ENCODE measurements around the gene DPF3. TPM values are rescaled to one million over a fixed set of nuclear protein-coding genes. Genes with fewer than 3 reads are reported as not detected.

Gene DPF3
- total RNA-seq, 3 donors from 2014 or later: 0.48 to 0.95 (median 0.71) TPM

GRCh38 chr14:72894323-72894622 is 372 bp upstream of the DPF3 start:
- Mint-ChIP-seq H3K4me1 (ENCODE audit: low read depth) (peaks cover 23% of the 10 kb centered on the region), H3K4me3 (peak overlapping the region; percentile 94), H3K27me3 (ENCODE audit: low read depth) (peaks cover 50% of the 10 kb centered on the region), H3K9me3 (no peaks in the 10 kb centered on the region), H3K36me3 (ENCODE audit: insufficient read depth) (peaks cover 2% of the 10 kb centered on the region)
- no peak for DNase-seq
- ATAC-seq: no peak

GRCh38 chr14:72892879-72893635 is 844 bp downstream of the DPF3 start:
- peak; percentile 21 to 24 for ATAC-seq
- Mint-ChIP-seq H3K4me1 (ENCODE audit: low read depth) (peaks cover 23% of the 10 kb centered on the region), H3K36me3 (ENCODE audit: insufficient read depth) (peaks cover 2% of the 10 kb centered on the region), H3K9me3 (no peaks in the 10 kb centered on the region), H3K27me3 (ENCODE audit: low read depth) (peaks cover 47% of the 10 kb centered on the region), H3K4me3 (peak overlapping the region; percentile 90)
- DNase-seq: peak; percentile 20

GRCh38 chr14:72892103-72892878 is 1.6 kb downstream of the DPF3 start:
- Mint-ChIP-seq H3K4me1 (ENCODE audit: low read depth) (peaks cover 23% of the 10 kb centered on the region), H3K27me3 (ENCODE audit: low read depth) (peaks cover 46% of the 10 kb centered on the region), H3K9me3 (no peaks in the 10 kb centered on the region), H3K4me3 (peak overlapping the region; percentile 90), H3K36me3 (ENCODE audit: insufficient read depth) (peaks cover 2% of the 10 kb centered on the region)
- ATAC-seq (no peak), DNase-seq (peak; percentile 17)

GRCh38 chr14:72891666-72892102 is 2.2 kb downstream of the DPF3 start:
- Mint-ChIP-seq H3K4me1 (ENCODE audit: low read depth) (peaks cover 23% of the 10 kb centered on the region), H3K27me3 (ENCODE audit: low read depth) (peaks cover 40% of the 10 kb centered on the region), H3K36me3 (ENCODE audit: insufficient read depth) (peaks cover 2% of the 10 kb centered on the region), H3K4me3 (peak overlapping the region; percentile 90), H3K9me3 (no peaks in the 10 kb centered on the region)
- no peak for DNase-seq
- no peak for ATAC-seq

- Mint-ChIP-seq H3K36me3 (ENCODE audit: insufficient read depth) (peaks cover 2% of the 10 kb centered on the region), H3K4me1 (ENCODE audit: low read depth) (peaks cover 13% of the 10 kb centered on the region), H3K9me3 (no peaks in the 10 kb centered on the region), H3K27me3 (ENCODE audit: low read depth) (peaks cover 33% of the 10 kb centered on the region), H3K4me3 (no peak overlapping the region)
- DNase-seq: no peak
- no peak for ATAC-seq
Measured at GRCh38 chr14:72889366-72889765, 4.5 kb downstream of the DPF3 start.

- H3K27me3 Mint-ChIP-seq (ENCODE audit: low read depth): peaks cover 31% of the 10 kb centered on the region
- no peaks in the 10 kb centered on the region for H3K9me3 Mint-ChIP-seq
- peaks cover 2% of the 10 kb centered on the region for H3K36me3 Mint-ChIP-seq (ENCODE audit: insufficient read depth)
- ATAC-seq (no peak), DNase-seq (no peak)
- peaks cover 13% of the 10 kb centered on the region for H3K4me1 Mint-ChIP-seq (ENCODE audit: low read depth)
- H3K4me3 Mint-ChIP-seq: no peak overlapping the region
Measured at GRCh38 chr14:72888636-72889201, 5.2 kb downstream of the DPF3 start.

- DNase-seq: no peak
- ATAC-seq: no peak
- Mint-ChIP-seq H3K4me3 (no peak overlapping the region), H3K4me1 (ENCODE audit: low read depth) (peaks cover 13% of the 10 kb centered on the region), H3K27me3 (ENCODE audit: low read depth) (peaks cover 31% of the 10 kb centered on the region), H3K36me3 (ENCODE audit: insufficient read depth) (peaks cover 2% of the 10 kb centered on the region), H3K9me3 (no peaks in the 10 kb centered on the region)
Measured at GRCh38 chr14:72888192-72888591, 5.7 kb downstream of the DPF3 start.

- DNase-seq (no peak), ATAC-seq (no peak)
- Mint-ChIP-seq H3K27me3 (ENCODE audit: low read depth) (peaks cover 30% of the 10 kb centered on the region), H3K4me3 (no peak overlapping the region), H3K9me3 (no peaks in the 10 kb centered on the region), H3K36me3 (ENCODE audit: insufficient read depth) (peaks cover 2% of the 10 kb centered on the region), H3K4me1 (ENCODE audit: low read depth) (peaks cover 10% of the 10 kb centered on the region)
Measured at GRCh38 chr14:72887514-72887913, 6.4 kb downstream of the DPF3 start.

GRCh38 chr14:72884386-72884785 is 9.5 kb downstream of the DPF3 start:
- Mint-ChIP-seq H3K4me3 (no peak overlapping the region), H3K27me3 (ENCODE audit: low read depth) (peaks cover 10% of the 10 kb centered on the region), H3K9me3 (no peaks in the 10 kb centered on the region), H3K36me3 (ENCODE audit: insufficient read depth) (no peaks in the 10 kb centered on the region), H3K4me1 (ENCODE audit: low read depth) (peaks cover 5% of the 10 kb centered on the region)
- no peak for ATAC-seq
- no peak for DNase-seq

GRCh38 chr14:72883961-72884360 is 9.9 kb downstream of the DPF3 start:
- DNase-seq: no peak
- ATAC-seq: peak in 1 of 2 donors; percentile 32
- Mint-ChIP-seq H3K4me1 (ENCODE audit: low read depth) (peaks cover 5% of the 10 kb centered on the region), H3K4me3 (no peak overlapping the region), H3K36me3 (ENCODE audit: insufficient read depth) (no peaks in the 10 kb centered on the region), H3K27me3 (ENCODE audit: low read depth) (peaks cover 7% of the 10 kb centered on the region), H3K9me3 (no peaks in the 10 kb centered on the region)

- ATAC-seq (no peak), DNase-seq (no peak)
- peaks cover 5% of the 10 kb centered on the region for H3K4me1 Mint-ChIP-seq (ENCODE audit: low read depth)
- H3K9me3 Mint-ChIP-seq: no peaks in the 10 kb centered on the region
- H3K27me3 Mint-ChIP-seq (ENCODE audit: low read depth): peaks cover 7% of the 10 kb centered on the region
- no peaks in the 10 kb centered on the region for H3K36me3 Mint-ChIP-seq (ENCODE audit: insufficient read depth)
- H3K4me3 Mint-ChIP-seq: no peak overlapping the region
Measured at GRCh38 chr14:72883109-72883508, 10.8 kb downstream of the DPF3 start.

- H3K4me1 Mint-ChIP-seq (ENCODE audit: low read depth): peaks cover 5% of the 10 kb centered on the region
- H3K36me3 Mint-ChIP-seq (ENCODE audit: insufficient read depth): no peaks in the 10 kb centered on the region
- no peaks in the 10 kb centered on the region for H3K9me3 Mint-ChIP-seq
- H3K4me3 Mint-ChIP-seq: no peak overlapping the region
- DNase-seq: no peak
- peaks cover 7% of the 10 kb centered on the region for H3K27me3 Mint-ChIP-seq (ENCODE audit: low read depth)
- no peak for ATAC-seq
Measured at GRCh38 chr14:72882463-72882862, 11.4 kb downstream of the DPF3 start.

- Mint-ChIP-seq H3K9me3 (no peaks in the 10 kb centered on the region), H3K4me1 (ENCODE audit: low read depth) (peaks cover 5% of the 10 kb centered on the region), H3K4me3 (no peak overlapping the region), H3K36me3 (ENCODE audit: insufficient read depth) (no peaks in the 10 kb centered on the region), H3K27me3 (ENCODE audit: low read depth) (peaks cover 6% of the 10 kb centered on the region)
- no peak for DNase-seq
- no peak for ATAC-seq
Measured at GRCh38 chr14:72882047-72882446, 11.9 kb downstream of the DPF3 start.

GRCh38 chr14:72881543-72881942 is 12.4 kb downstream of the DPF3 start:
- H3K36me3 Mint-ChIP-seq (ENCODE audit: insufficient read depth): no peaks in the 10 kb centered on the region
- ATAC-seq (no peak), DNase-seq (no peak)
- no peaks in the 10 kb centered on the region for H3K9me3 Mint-ChIP-seq
- no peak overlapping the region for H3K4me3 Mint-ChIP-seq
- H3K27me3 Mint-ChIP-seq (ENCODE audit: low read depth): peaks cover 6% of the 10 kb centered on the region
- H3K4me1 Mint-ChIP-seq (ENCODE audit: low read depth): peaks cover 5% of the 10 kb centered on the region

- Mint-ChIP-seq H3K4me1 (ENCODE audit: low read depth) (peaks cover 5% of the 10 kb centered on the region), H3K4me3 (no peak overlapping the region), H3K27me3 (ENCODE audit: low read depth) (peaks cover 1% of the 10 kb centered on the region), H3K36me3 (ENCODE audit: insufficient read depth) (no peaks in the 10 kb centered on the region), H3K9me3 (no peaks in the 10 kb centered on the region)
- ATAC-seq (no peak), DNase-seq (no peak)
Measured at GRCh38 chr14:72880820-72881219, 13.1 kb downstream of the DPF3 start.
